Hair follicular keratinocyte (primary cell): Measurements from ENCODE around the gene STBD1. TPM values are rescaled to one million over a fixed set of nuclear protein-coding genes. Genes with fewer than 3 reads are reported as not detected.

Experiments used
- total RNA-seq: library from RNA; depleted of rRNA; stranded (reverse); fragments of >200 nt; gene quantifications from 2 replicates; pipeline ENCODE4 v1.2.3, GENCODE V29; 2015

The STBD1 gene
- total RNA-seq: 2.0 and 3.4 TPM in 2 replicates

DNA sequence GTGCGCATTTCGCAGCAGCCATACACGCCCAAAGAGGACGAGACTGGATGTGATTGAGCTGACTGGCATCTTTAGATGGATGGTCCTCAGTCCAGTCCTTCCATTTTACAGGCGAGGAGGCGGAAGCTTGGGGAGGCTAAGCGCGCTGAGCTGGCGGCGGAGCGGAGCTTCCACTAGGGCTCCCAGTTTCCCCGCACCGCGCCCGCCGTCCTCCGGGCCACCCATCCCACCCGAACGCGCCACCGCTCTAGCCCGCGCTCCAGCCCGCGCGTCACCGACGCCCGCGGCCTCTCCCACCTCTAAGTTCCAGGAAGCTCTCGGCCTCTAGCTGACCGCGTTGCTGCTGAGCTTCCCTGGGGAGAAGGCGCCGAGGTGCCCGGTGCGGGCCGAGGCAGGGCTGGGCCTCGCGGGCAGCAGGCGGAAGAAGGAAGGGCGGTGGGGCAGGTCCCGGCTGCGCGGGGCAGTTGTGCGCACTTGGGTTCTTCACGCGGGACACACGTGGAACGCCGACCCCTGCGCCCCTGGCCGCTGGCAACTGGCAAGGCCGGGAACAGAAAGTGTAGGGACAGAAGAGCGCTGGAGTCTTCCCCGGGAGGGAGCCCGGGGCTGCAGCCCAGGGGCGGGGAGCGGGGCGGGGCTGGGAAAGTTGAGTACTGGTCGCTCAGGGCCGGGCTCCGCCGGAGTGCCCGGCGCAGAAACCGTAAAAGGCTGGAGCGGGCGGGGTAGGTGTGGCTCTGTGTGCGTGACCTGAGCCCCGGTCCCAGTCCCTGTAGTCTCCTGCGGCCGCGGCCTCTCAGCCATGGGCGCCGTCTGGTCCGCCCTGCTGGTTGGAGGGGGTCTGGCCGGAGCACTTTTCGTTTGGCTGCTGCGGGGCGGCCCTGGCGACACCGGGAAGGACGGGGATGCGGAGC, at the start of gene STBD1:
Gene STBD1, plus strand, starts transcription at position 763 of the 911 bp plus-strand sequence. Its CDS starts 37 bp downstream, at position 800.

Other genes with a start within 250 kb of the STBD1 start
- 0.31 and 0.49 TPM in 2 replicates for gene ART3, start 232.0 kb upstream of the STBD1 start, total RNA-seq
- gene NUP54, start 158.3 kb upstream of the STBD1 start, total RNA-seq: 38.4 and 58.9 TPM in 2 replicates
- gene SCARB2, start 92.9 kb upstream of the STBD1 start, total RNA-seq: 48.5 and 75.7 TPM in 2 replicates
- not detected in 2 replicates for gene FAM47E, start 55.0 kb upstream of the STBD1 start, total RNA-seq
- 0.04 TPM in 1 of 2 replicates, not detected in the other for gene CCDC158, start 114.4 kb downstream of the STBD1 start, total RNA-seq
- gene SHROOM3, start 128.5 kb downstream of the STBD1 start, total RNA-seq: 15.1 and 15.6 TPM in 2 replicates